Stimulated activated CD4-positive, alpha-beta T cell treated with anti-CD3 and anti-CD28 coated beads, Interleukin-1b, Interleukin-23, amount 100 ng/mL, for 1 hour (primary cell): ENCODE data around the gene RASAL2.
"Not testable (repeated sequence)": the region's sequence is repeated elsewhere in the genome, so short reads cannot be mapped to it uniquely, and the experiment has no call there.

Experiments used
- DNase-seq, 2 donors: peaks; one replicate each; pipeline ENCODE4 v3.0.0-alpha.2; 2020; ENCODE audit warnings: low read depth in 2 of 2

RASAL2 gene

DNA sequence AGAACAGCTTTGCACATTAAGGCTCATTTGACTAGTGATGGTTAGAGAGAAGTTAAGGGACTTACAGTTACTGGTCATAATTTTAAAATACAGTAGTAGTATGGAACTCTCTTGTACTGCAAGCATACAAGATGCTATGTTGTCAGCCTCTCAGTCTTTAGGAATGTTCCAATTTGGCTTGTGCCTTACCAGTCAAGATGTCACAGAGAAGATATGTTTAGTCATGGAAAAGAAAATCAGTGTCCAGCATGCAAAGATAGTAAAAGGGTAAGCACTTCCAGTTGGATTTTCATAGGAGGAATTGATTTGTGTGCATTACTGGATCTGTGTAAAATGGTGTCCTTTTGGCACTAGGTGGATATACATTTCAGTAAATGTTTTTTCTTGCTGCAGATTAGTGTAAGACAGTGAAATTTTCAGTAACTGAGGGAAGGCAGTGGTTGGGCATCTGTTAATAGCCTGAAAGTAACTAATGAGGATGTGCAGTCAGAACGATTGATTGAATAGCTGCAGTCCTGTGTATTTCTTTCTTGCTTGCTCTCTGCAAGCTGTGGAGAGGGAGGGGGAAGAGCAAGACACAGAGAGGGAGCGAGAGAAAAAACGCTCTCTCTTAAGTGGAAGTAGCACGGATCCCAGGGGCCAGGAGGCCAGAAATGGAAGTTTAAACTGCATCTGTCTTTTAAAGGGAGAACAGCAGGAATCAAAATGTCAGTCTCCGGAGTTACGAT is 294.7 kb downstream of the RASAL2 start:
- no peak for DNase-seq

DNA sequence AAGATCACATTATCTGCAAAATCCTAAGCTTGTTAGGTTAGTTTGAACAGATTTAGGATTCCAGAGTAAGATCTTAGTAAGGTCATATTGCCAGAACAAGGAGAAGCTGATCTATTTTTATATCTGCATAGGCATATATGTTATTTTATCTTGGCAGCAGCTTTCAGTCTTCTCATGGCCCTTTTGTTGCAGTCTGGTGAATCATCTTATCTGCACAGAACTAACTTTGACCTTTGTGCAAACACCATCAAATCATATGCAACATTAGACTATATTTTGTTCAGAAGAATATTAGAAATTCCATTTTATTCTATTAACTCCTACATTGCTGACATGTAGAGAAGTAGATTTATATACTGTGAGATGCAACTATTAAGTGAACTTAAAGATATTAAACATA is 295.5 kb downstream of the RASAL2 start:
- DNase-seq = no peak

DNA sequence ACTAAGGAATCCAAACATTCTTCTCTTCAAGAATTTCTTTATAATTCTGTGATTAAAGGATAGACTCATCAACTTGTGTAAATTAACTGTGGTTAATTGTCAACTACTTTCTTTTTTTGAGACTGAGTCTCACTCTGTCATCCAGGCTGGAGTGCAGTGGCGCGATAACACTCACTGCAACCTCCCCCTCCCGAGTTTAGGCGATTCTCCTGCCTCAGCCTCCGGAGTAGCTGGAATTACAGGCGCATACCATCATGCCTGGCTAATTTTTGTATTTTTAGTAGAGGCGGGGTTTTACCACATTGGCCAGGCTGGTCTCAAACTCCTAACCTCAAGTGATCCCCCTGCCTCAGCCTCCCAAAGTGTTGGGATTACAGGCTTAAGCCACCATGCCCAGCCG is 296.4 kb downstream of the RASAL2 start:
- not testable (repeated sequence) for DNase-seq

DNA sequence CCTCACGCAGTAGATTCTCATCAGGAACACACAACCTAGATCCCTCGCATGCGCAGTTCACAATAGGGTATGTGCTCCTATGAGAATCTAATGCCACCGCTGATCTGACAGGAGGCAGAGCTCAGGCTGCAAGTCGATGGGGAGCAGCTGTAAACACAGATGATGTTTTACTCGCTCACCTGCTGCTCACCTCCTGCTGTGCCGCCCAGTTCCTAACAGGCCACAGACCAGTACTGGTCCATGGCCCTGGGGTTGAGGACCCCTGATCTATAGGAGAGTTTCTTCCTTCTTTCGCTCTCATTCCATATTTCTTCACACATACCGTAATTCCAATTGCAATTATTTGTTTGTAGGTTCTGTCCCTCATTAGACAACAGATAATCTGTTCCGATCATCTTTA is 299.5 kb downstream of the RASAL2 start:
- no peak for DNase-seq

DNA sequence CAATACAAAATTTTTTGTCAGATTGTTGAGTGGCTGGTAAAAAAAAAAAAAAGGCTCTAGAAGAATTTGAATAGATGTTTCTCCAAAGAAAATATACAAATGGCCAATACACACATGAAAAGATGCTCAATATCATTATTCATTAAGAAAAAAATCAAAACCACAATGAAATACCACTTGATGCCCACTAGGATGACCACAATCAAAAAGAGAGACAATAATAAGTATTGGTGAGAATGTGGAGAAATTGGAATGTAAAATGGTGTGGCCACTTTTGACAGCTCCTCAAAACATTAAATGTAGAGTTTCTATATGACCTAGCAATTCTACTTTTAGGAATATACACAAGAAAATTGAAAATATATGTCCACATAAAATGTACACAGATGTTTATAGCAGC is 302.9 kb downstream of the RASAL2 start:
- DNase-seq = no peak

GRCh38 chr1:178397678-178398077 is 303.8 kb downstream of the RASAL2 start:
- DNase-seq = no peak

- DNase-seq = no peak
Observed at GRCh38 chr1:178399177-178399728, 305.3 kb downstream of the RASAL2 start.

GRCh38 chr1:178405137-178405536 is 311.2 kb downstream of the RASAL2 start:
- no peak for DNase-seq

DNA sequence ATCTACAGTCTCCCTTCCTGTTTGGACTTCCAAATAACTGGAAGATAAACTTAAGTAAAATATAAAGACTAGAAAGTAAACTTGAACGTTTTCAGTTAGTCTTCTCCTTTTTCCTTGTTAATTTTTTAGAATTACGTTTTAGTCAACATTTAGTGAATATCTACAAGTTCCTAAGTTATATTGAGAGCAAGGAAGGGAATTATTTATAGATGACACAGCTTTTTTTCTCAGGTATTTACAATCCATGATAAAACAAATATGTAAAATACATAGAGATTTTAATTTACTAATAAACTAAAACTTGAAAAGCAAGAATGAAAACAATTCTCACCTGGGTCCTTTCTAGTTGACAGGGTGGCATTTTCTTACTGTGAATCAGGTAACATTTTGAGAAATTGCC is 313.3 kb downstream of the RASAL2 start:
- DNase-seq = no peak

GRCh38 chr1:178407655-178408054 is 313.8 kb downstream of the RASAL2 start:
- DNase-seq = no peak

DNA sequence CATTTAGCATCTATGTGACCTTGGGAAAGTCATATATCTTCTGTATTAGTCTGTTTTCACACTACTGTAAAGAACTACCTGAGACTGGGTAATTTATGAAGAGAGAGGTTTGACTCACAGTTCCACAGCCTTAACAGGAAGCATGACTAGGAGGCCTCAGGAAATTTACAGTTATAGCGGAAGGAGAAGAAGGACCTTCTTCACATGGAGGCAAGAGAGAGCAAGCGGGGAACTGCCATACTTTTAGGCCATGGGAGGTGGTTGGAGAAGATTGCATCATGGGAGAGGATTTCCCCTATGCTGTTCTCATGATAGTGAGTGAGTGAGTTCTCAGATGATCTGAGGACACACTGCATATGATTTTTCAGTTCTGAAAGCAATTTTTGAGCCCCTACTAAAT is 315.0 kb downstream of the RASAL2 start:
- DNase-seq = no peak

DNA sequence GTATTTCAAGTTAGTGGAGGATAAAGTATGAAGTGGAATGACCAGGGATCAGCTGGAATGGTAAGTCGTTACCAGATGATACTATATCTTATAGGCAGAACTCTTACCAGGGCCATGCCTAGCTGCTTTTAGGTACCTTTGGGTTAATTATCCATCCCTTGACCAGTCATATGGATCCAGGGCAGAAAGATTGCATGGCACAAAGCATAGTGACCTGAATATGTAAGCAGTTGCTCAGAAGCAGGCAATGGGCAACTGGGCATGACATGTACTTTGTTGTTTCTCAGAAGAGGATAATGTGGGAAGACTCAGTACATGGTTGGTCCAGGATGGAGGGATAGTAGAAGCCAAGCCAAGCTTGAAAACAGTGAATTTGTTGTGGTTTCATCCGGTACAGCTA is 315.6 kb downstream of the RASAL2 start:
- DNase-seq = no peak

- no peak for DNase-seq
Observed at GRCh38 chr1:178411756-178412399, 318.0 kb downstream of the RASAL2 start.

GRCh38 chr1:178412400-178412770 is 318.5 kb downstream of the RASAL2 start:
- no peak for DNase-seq

GRCh38 chr1:178417858-178418257 is 324.0 kb downstream of the RASAL2 start:
- no peak for DNase-seq

DNA sequence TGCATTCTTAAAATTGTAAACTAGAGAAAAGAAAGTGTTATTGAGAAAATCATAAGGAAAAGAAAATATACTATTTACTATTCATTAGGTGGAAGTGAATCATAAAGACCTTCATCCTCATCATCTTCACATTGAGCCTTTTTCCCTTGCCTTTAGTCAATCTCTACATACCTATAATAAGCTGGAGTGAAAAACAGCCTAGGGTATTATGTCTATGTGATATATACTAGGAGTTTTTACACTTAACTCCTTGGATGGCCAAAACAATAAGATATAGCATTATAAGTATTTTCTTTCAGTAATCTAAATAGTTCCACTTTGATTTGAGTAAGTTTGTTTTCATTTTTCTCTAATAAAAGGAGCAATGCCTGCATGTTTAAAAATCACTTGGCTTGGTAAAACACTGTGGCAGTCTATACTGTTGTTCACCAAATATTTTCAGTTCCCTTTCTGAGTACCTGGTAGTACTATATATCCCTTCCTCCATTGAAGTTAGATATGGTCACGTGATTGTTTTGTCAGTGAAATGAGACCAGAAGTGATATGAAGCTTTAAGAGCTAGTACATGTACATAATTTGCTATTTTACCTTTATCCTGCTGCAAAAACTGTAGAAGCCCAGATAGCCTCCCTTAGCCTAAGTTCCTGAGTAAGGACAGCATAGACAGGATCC is 324.5 kb downstream of the RASAL2 start:
- no peak for DNase-seq

DNA sequence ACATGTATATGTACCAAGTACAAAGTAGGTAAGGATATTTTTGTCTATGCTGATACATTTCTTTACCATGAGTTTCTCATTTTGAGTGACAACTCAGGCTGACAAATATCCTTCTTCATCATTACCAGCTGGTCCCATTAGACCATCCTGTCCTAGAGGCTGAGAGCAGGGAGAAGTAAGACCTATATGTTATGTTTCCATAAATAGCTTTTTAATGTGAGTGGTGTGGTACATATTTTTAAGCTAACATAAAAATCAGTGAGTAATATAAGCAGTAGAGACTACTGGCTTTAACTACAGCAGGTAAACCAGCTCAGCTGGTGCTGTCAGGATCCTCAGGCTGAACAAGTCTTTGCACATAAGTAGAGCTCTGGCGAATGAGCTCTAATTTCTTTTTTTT is 340.5 kb downstream of the RASAL2 start:
- DNase-seq = no peak

DNA sequence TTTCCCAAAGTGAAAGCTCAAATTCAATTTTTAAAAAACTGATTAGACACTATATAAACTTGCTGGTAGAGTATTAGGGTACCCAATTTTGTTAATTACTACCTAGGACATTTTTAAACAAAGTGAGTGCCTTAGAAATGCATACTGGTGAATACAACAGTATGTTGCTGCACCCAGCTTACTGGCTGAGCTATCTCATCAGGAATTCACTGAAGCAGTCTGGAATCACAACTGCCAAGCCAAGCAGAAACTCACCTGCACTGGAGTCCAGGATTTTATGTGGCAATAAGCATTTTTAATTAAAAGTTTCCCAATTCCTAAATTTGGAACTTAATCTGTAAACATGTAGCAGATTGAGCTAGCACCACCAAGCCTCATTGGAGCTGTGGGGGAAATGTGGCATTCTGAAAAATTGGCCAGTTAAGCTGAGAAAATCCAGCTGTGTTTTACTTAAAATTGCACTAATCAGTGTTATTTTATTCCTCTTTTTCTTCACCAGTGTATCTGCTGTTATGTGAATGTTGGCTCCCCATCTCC is 341.1 kb downstream of the RASAL2 start:
- no peak for DNase-seq

GRCh38 chr1:178436899-178437298 is 343.0 kb downstream of the RASAL2 start:
- DNase-seq = no peak

DNA sequence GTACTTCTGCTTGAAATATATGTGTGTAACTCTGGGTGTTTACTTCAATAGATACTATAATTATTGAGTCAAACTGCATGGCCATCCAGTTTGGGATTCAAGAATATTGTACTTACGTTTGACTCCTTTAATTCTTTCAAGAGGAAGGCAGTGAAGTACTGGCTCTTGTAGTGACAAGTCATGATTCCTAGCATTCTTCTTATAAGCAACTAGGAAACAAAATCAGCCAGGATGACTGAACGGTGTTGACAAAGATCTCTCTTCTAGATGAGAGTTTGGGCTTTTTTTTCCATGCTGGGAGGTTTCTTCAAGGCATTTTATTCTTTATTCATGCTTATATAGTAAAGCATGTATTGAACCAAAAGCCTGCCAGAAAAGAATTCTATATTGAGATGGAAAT is 344.5 kb downstream of the RASAL2 start:
- DNase-seq = no peak

DNA sequence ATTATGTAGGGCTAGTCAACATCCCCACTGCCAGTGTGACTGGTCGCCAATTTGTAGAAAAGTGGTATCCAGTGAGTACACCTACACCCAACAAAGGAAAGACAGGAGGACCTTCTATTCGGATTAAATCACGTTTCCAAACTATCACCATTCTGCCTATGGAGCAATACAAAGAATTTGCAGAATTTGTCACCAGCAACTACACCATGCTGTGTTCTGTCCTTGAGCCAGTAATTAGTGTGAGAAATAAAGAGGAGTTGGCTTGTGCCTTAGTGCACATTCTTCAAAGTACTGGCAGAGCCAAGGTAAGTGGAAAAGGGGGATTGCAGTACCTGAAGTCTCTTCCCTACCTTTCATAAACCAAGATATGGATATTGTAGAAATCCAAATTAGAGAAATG is 349.0 kb downstream of the RASAL2 start:
- DNase-seq = no peak

DNA sequence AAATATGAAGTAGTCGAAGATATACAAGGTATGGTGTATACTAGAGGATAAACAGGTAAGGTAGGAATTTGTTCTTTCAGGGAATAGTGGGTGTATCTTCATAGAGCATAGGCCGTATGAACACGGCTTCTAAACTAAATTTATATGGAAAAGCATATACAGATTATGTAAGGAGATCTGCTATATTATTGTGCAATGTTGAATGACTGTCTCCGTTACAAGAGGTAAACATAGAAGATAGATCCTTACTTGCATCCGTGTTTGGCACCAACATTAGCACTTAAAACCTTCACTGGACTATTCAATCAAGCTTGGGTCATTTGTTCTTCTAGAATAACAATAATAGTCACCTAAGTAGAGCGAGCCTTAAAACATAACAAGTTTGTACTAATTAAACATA is 357.0 kb downstream of the RASAL2 start:
- no peak for DNase-seq

DNA sequence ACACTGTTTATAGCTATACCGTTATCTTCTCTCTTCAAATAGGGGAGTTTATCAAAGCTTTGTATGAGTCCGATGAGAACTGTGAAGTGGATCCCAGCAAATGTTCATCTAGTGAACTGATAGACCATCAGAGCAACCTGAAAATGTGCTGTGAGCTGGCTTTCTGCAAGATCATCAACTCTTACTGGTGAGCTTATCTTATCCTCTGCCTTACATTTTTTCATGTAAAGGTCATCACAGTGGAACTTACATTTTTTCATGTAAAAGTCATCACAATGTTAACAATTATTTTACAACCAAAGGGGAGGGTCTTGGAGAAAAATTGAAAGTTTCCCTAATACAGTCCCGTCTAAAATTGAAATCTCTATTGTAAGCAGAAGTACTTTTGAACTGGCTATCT is 357.6 kb downstream of the RASAL2 start:
- no peak for DNase-seq
